GM21423 (cell line): ENCODE results near the gene AVPR2.

Source experiments
- ATAC-seq: cut with Tn5 transposase; IDR thresholded peaks from one replicate; pipeline ENCODE4 v1.9.1; 2021; ENCODE audit warnings: mild to moderate bottlenecking, moderate library complexity; ENCODE audit not compliant: unreplicated experiment

AVPR2 gene

DNA sequence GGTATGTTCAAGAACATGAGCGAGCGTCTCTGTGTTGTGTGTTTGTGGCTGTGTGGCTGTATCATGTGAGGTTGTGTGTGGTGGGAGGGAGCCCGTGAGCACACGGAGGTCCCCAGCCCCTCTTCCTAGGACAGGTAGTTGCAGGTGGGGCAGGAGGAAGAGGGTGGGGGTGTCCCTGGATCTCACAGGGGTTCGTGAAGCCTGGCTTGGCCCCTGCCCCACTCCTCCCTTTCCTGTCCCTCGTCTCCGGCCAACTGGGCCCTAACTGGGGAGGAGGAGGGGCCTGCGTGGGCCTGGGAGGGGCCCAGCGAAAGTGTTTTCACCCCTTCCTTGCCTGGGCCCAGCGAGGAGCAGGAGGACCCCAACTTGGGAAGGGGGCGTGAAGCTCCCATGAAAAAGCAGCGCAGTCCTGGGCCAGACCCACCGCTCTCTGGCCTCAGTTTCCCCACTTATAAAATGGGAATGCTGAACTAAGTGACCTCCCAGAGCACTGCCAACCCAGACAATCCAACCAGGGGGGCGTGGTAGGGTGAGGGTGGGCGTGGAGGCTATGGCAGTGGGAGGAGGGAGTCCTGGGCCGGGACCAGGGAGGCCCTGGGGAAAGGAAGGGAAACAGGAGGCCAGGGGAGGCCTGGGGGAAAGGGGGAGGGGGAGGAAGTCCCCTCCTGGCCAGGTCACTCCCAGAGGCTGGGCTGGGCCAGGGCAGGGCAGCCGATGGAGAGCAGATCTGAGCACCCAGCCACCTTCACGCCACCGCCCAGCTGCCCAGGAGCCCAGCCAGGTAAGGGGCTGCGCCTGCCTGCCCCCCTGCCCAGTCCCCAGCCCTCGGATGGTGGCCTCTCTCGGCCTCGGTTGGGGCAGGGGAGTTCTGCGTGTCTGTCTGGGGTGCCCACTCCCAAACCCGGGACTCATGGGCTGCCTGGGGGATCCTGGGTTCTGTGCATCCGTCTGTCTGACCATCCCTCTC, at the start of gene AVPR2:
TSS of gene AVPR2 (plus strand) at position 683 of the 967 bp plus-strand sequence. CDS start 473 bp downstream, outside the sequence.
- ATAC-seq, result no peak

DNA sequence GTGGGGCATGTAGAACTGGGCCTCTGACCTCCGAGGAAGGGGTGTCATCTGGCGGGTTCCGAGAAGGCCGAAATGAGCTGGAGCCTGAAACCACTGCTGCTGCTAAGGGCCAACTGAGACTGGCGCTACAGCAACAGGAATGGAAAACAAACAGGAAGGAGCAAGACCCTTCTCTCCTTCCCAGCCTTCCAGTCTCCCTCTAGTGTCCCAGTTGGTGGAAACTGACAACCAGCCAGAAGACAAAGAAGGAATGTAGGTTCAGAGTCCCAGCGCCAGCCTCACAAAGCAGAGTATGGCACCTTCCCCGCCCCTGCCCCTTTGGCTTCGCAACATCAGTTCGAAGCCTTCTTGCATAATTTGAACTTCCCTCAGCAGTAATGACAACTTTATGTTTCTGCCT, 49.8 kb upstream of the AVPR2 start:
- ATAC-seq, result no peak

DNA sequence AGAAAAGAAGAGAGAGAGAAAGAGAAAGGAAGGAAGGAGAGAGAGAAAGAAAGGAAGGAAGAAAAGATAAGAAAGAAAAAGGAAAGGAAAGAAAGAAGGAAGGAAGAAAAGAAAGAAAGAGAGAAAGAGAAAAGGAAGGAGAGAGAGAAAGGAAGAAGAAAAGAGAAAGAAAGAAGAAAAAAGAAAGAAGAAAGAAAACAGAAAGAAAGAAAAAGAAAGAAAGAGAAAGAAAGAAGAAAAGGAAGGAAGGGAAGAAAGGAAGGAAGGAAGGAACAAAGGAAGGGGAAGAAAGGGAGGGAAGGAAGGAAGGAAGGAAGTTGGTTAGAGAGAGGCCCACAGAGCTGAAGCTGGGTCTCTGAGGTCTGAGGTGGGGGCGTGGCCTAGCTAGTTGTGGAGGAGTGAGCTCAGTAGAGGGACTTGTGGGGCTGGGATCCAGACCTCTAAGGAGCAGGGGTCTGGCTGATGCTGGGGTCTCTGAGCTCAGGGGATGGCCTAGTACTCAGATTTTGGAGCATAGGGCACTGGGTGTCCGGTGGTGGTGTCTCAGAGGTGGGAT, 47.0 kb upstream of the AVPR2 start:
- ATAC-seq, result no peak

DNA sequence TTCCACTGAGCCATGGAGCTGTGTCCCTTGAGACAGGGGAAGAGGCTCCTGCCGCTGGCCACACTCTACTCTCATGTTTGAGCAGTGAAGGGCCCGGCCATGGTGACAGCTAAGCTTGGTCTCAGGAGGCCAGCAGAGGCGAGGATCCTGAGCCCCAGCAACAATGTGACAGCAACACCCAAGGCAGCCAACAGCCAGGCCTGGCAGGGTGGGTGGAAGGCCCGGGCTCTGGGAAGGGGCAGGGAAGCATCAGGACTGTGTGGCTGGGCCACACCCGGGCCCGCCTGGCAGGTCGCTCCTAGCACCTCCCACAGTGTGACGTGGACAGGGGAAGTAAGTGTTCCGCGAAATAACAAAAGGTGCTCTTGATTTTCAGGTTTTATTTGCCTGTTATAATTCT, 43.3 kb upstream of the AVPR2 start:
- no peak for ATAC-seq

DNA sequence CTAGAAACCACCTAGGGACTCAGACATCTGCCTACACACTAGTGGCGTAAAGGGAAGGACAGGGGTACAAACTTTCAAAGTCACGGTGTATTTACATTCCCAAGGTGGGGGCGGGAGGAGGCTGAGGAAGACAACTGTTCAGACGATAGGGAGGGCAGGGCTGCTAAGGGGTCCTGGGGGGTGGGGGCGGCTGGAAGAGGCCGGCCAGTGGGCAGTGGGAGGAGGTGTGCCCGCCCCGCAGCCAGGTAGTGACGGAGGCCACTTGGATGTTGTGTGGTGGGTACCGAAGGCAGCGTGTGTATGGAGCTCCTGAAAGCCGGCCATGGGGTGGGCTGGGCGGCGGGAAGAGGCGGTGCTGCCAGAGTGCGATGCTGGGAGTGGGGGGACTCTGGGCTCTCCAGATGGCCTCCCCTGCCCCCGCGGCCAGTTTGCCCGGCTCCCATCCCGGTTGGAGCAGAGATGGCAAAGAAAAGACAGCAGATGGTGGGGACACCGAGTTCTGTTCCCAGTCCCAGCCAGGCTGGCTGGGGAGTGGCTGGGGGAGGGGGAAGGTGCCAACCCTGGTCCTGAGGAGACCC, 42.7 kb upstream of the AVPR2 start:
- no peak for ATAC-seq

DNA sequence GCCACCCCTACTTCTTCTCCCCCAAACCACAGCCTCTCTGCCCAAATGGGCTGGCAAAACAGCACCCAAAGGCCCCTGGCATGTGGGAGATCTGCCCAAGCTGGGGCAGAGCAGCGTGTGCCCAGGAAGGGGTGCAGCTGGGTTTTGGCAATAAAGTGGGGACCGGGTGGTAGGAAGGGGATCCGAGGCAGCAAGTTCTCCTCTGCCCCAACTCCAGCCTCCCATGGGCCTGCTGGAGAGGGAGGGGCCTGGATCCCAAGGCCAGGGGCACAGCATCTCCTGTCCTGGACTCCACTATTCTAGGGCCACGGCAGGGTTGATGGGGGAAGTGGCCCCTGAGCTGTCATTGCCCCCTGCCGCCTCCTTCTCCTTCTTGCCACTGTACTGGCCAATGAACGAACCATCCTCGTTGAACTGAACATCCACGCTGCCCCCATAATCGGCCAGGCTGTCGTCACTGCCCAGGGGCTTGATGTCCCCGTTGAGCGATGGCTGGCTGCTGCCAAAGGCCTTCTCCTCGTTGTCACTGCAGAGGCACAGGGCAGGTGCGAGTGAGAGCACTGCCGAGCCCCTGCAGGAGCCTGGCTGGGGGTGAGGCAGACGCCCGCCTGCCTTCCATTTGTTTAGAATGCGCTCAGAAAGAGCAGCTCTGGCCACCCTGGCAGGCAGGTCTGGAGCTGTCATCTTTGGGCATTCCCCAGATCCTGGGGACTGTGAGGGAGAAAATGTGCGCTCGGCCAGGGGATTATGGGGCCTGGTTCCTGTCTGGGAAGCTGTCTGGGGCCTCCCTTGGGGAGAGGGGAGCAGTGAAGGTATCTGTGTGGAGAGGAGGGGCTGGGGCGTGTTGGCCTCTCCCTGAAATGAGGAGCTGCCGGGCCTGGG, 41.9 kb upstream of the AVPR2 start:
- no peak for ATAC-seq

DNA sequence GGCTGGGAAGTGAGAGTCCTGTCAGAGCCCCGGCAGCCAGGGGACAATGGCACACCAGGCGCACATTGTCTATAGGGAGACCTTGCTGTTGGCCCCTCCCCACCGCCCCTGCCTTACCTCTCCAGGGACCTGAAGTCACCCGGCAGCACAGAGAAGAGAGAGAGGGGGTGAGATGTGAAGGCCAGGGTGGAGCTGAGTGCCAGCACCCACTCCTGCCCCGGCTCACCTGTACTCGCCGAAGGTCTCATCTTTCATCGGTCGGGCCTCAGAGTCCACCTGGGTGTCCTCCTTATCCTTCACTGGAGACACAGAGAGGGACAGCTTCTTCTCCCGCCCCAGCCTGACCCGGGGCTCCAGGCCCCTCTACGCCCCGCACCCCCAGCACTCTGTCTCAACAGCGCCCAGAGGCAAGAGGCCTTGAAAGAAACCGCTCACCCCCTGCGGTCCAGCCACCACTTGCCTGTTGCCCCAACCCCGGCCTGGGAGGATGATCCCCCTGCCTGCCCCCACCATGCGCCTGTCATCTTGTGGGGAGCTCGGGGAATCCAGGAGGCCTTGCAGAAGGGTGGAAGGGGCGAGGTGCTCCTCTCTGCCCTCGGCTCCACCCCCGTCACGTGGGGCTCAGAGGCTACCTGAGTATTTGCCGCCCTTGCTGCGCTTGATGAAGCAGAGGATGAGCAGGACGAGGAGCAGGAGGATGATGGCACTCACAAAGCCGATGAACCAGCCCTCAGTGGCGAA, 41.1 kb upstream of the AVPR2 start:
- no peak for ATAC-seq

DNA sequence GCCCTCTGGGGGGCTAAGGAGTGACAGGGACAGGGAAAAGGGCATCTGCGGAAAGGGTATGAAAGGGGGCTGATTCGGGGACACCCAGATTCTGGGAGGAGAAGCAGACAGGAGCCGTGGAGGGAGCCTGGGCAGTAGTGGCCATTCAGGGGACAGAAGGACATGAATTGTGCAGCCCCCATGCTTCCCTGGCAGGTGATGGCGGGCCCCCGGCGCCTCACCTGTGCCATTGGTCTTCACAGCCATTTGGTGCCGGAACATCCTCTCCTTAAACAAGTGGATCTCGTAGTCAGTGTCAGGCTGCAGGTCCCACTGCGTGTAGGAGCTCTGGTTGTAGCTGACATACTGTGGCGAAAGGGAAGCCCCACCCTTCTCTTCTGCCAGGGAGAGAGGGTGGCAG, 40.4 kb upstream of the AVPR2 start:
- no peak for ATAC-seq

DNA sequence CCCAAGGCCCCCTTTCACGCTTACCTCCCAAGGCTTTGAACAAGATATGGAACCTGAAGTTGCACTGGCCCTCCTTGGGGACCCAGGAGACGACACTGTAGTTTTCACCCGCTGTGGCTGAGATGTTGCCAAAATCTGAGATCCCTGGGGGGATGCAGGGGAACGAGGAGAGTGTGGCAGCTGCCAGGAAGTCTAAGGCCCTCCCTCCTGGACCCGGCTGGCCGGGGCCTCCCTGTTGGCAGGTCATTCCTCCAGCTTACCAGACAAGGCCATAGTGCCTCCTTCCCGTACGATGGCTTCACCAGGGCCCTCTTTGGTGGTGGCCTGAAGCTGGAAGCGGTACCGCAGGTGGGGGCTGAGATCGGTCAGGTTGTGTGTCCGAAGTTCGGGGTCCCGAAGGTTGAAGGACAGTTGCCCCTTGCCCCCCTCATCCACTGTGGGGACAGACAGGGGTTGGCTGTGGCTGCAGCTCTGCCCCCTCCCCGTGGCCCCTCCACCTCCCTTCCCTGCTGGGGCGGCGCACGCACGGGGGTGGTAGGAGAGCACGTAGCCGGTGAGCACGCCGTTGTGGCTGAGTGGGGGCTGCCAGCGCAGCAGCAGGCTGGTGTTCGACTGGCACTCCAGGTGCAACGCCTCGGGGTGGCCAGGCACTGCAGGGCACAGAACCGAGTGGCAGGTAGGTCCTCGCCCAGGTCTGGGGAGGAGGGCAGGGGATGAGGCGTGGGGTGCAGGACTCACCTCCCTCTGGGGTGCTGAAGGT, 39.7 kb upstream of the AVPR2 start:
- ATAC-seq, result no peak

DNA sequence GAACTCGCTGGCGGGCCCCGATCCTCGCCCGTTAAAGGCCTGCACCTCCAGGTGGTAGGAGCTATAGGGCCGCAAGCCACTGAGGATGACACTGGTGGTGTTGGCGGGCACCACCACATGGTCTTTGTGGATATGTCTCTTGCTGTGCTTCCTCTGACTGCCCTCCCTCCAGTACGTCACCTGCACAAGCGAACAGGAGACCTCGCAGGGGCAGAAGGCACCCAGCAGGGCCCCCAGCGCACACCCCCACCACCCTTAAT, 39.2 kb upstream of the AVPR2 start:
- no peak for ATAC-seq

DNA sequence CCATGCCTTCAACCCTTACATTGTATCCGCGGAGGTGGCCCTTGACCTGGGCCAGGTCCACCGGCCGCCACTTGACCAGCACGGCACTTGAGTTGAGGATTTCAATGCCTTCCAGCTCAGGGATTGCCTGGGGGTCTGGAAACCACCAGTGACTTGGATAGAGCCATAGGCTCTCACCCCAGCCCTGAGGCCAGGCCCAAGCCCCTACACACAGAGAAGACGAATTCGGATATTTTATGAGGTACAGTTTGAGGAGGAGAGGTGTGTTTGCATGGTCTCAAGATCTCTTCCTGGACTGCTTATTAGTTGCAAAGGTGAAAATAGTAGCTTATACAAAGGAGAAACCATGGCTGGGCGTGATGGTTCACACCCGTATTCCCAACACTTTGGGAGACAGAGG, 38.8 kb upstream of the AVPR2 start:
- no peak for ATAC-seq

DNA sequence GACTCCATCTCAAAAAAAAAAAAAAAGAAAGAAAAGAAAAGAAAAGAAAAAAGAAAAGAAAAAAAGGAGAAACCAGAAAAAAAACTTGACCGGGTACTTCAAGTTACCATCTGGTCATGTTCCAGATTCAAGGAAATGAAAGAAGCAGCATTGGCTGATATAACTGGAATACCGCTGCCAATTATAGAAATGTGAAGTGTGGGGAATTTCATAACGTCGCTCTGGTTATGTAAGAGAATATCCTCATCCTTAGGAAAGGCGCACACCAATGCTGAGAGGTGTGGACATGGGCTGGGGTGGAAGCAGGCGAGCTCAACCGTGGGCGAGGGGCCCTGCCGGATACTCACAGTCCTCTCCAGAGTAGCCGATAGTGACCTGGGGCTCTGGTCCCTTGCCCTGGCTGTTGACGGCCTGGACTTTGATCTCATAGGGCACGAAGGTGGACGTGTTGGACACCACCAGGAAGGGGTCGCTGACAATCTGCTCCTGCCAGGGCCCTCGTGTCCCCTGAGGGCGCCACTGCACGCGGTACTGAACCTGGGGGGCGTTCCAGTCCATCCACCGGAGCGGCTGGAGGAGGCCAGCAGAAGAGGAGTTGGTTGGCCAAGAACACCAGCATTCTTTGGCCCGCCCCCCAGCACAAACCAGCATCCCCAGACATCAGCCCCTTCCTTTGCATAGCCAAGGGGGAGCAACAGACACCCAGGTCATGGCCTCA, 38.0 kb upstream of the AVPR2 start:
- no peak for ATAC-seq

DNA sequence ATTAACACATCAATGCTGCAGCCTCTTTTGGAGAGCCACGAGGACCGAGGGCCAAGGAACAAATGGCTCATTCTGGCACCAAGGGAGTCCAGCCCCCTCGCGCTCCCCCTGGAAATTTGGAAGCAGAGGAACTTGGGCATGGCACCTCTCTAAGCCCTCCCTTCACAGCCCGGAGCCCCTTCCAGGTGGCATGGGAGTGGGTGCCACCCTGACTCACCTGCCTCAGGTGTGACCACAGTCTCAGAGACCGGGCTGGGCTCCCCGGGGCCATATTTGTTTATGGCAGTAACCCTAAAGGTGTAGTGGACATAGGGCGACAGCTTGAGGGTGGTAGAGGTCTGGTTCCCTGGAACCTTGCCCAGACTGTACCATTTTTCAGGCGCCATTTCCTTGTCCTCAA, 37.3 kb upstream of the AVPR2 start:
- ATAC-seq, result no peak

DNA sequence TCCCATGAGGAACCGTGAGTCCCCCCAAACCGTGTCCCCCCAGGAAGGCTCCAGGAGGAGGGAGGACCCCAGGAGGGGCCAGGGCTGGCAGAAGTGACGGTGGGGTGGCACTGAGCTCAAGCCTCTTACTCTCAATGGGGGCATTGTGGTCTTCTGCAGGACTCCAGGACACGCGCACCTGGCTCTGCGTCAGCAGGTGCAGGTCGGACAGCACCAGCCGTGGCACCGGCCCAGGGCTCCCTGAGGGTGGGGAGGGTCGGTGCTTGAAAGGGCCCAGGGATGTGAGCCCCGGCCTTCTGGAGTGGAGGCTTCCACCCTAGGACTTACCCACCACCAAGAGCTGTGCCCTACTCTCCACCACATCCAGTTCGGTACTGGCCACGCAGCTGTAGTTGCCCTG, 36.8 kb upstream of the AVPR2 start:
- no peak for ATAC-seq

DNA sequence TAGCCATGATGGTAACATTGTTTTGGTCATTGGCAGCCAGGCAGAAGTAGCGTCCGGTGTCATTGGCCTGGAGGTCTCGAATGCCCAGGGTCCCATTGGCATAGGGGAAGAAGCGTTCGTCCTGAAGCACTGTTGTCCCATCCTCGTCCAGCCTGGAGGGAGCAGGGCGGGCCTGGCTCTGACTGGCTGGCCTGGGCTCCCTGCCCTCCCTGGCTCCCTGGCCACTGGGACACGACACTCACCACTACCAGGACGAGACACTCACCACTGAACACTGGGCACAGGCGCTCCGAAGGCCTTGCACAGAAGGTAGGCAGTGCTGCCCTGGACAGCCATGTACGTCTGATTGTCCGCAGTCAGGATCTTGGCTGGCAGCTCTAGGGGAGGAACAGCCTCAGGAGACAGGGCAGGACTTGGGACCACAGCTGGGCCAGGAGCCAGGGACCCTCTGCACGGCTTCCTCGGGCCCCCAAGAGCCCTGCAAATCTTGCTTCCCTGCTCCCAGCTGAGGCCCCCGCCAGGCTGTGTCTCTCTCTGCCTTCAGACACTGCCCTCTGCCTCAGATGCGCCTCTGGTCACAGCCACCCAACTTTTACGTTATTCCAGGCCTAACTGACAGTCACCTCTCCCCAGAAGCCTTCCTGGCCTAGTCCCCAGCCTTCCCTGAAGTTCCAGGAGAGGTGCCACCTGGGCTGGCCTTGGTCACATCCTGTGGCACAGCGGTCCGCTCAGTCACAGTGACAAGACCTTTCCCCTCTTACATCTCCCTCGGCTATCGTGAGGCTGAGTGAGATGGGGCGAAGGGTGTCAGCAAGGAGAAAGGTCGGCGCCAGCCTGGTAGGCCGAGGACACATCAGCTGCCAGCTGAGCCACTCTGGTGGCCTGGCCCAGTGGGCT, 35.6 kb upstream of the AVPR2 start:
- ATAC-seq, result no peak

DNA sequence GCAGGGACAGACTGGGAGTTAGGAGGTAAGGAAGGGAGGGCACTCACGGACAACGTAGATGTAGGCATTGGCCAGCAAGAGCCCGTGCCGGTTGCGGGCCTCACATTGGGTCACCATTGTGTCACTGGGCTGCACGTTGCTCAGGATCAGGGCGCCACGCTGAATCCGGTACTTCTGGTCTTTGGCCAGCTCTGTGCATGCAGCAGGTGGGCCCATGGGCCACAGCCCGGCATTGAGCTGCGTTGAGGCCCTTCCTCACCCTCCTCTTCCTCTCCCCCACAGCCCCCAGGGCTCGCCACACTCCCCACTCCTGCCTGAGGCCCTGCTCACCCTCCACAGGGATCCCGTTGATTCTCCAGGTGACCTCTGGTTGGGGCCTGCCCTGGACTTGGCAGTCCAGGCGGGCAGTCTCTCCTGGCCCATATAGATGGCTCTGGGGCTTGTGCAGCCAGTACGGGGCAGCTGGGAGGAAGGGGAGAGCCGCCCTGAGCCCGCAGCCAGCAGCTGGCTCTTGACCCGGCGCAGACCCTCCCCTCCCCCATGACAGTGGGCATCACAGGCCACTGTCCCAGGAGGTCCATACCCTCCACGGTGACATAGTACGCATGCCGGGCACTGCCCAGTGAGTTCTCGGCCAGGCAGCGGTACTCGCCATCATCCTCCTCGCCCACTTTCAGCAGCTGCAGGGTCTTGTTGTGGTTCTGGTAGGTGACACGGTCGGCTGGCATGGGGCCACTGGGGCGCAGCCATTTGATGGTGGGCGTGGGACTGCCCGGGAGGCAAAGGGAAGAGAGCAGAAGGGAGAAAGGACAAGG, 34.8 kb upstream of the AVPR2 start:
- no peak for ATAC-seq

DNA sequence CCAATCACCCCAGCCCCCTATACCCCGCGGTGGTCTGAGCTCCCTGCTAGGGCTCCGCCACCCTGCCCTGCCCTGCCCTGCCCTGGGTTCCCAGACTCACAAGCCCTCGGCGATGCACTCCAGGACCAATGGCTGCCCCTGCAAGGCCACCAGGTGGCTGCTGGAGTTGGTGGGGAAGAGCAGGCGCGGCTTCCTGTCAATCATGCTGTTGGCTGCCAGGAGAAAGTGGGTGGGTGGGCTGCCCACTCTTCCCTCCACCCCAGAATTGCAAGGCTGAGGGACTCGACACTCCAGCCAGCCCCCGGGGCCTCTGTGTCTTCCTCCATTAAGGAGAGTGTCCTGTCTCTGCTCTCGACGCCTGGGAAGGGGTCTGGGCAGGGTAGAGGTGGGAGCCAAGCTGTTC, 34.2 kb upstream of the AVPR2 start:
- ATAC-seq, result no peak
